Esophagus muscularis mucosa (tissue), 4 donors: ENCODE data around the gene GPR152.

Source experiments
- CTCF ChIP-seq, 3 experiments: fragments of 200-600 bp in 2 of 3; fragments of 450-650 bp in 1 of 3; sonication (generic) in 2 of 3; IDR thresholded peaks; one replicate each; pipeline ENCODE4 v1.5.1; 2017 to 2019; ENCODE audit warnings: antibody characterized with exemption in 3 of 3, mild to moderate bottlenecking in 2 of 3, moderate library complexity in 1 of 3
- EP300 ChIP-seq: sonication (generic); formaldehyde crosslinking; IDR thresholded peaks from one replicate; pipeline ENCODE4 v1.6.1; 2017; ENCODE audit warnings: antibody characterized with exemption
- POLR2A ChIP-seq: fragments of 450-650 bp; IDR thresholded peaks from one replicate; pipeline ENCODE4 v1.6.1; 2017; ENCODE audit warnings: antibody characterized with exemption, moderate library complexity, mild to moderate bottlenecking, low read depth
- POLR2AphosphoS5 ChIP-seq, 2 donors: sonication (generic); formaldehyde crosslinking; IDR thresholded peaks; one replicate each; pipeline ENCODE4 v1.6.1; 2017; ENCODE audit warnings: antibody characterized with exemption in 2 of 2

GRCh38 chr11:67405688-67406339 is 46.7 kb downstream of the GPR152 start:
- TF ChIP-seq POLR2AphosphoS5 (IDR thresholded peaks at IDR 0.05), result no peak
- no peak for TF ChIP-seq CTCF (IDR thresholded peaks at IDR 0.05)
- TF ChIP-seq POLR2A, result no peak
- TF ChIP-seq EP300, result no peak
